SK-N-SH treated with all-trans-retinoic acid at 6 μM for 48 hours (cell line): ENCODE results near the gene WDR88.

ENCODE experiments used
- ATAC-seq: fragments of 200-7000 bp; cut with Tn5 transposase; 3 replicates; pipeline ENCODE4 v1.9.1; 2020; ENCODE audit warnings: mild to moderate bottlenecking, moderate library complexity
- CSDC2 ChIP-seq: fragments of 250-450 bp; sonication (Bioruptor Pico); IDR thresholded peaks from 2 replicates; pipeline ENCODE4 v1.5.0; 2020; ENCODE audit warnings: mild to moderate bottlenecking, moderate library complexity
- ESRRG ChIP-seq: fragments of 250-450 bp; sonication (Bioruptor Pico); IDR thresholded peaks from 2 replicates; pipeline ENCODE4 v1.6.1; 2021; ENCODE audit warnings: mild to moderate bottlenecking
- GLIS3 ChIP-seq: fragments of 250-450 bp; sonication (Bioruptor Pico); IDR thresholded peaks from 2 replicates; pipeline ENCODE4 v1.5.0; 2020; ENCODE audit warnings: mild to moderate bottlenecking, moderate library complexity
- ISL1 ChIP-seq: fragments of 250-450 bp; sonication (Bioruptor Pico); IDR thresholded peaks from 2 replicates; pipeline ENCODE4 v2.1.2; 2022; ENCODE audit warnings: mild to moderate bottlenecking, moderate library complexity
- OSR1 ChIP-seq: fragments of 250-450 bp; sonication (Bioruptor Pico); IDR thresholded peaks from 2 replicates; pipeline ENCODE4 v1.8.0; 2022; ENCODE audit warnings: moderate library complexity, mild to moderate bottlenecking, inconsistent platforms
- PPARA ChIP-seq: fragments of 250-450 bp; sonication (Bioruptor Pico); IDR thresholded peaks from 2 replicates; pipeline ENCODE4 v1.5.0; 2020; ENCODE audit warnings: mild to moderate bottlenecking, borderline replicate concordance
- RARB ChIP-seq: fragments of 250-450 bp; sonication (Bioruptor Pico); IDR thresholded peaks from 2 replicates; pipeline ENCODE4 v1.8.0; 2021; ENCODE audit warnings: mild to moderate bottlenecking, moderate library complexity
- TCF4 ChIP-seq: fragments of 250-450 bp; sonication (Bioruptor Pico); IDR thresholded peaks from 2 replicates; pipeline ENCODE4 v1.8.0; 2021; ENCODE audit warnings: mild to moderate bottlenecking, moderate library complexity, borderline replicate concordance
- TOX ChIP-seq: fragments of 250-450 bp; sonication (Bioruptor Pico); IDR thresholded peaks from 2 replicates; pipeline ENCODE4 v1.8.0; 2021; ENCODE audit warnings: mild to moderate bottlenecking, moderate library complexity, borderline replicate concordance
- ZC3H10 ChIP-seq: fragments of 250-450 bp; sonication (Bioruptor Pico); IDR thresholded peaks from 2 replicates; pipeline ENCODE4 v1.5.1; 2021; ENCODE audit warnings: mild to moderate bottlenecking, moderate library complexity
- ZFP3 ChIP-seq: fragments of 250-450 bp; sonication (Bioruptor Pico); IDR thresholded peaks from 2 replicates; pipeline ENCODE4 v1.5.0; 2020; ENCODE audit warnings: mild to moderate bottlenecking, moderate library complexity
- ZFP30 ChIP-seq: fragments of 450-650 bp; formaldehyde crosslinking; IDR thresholded peaks from 2 replicates; pipeline ENCODE4 v1.5.0; 2022; ENCODE audit warnings: mild to moderate bottlenecking, moderate library complexity
- ZNF565 ChIP-seq: fragments of 450-650 bp; formaldehyde crosslinking; conservative IDR thresholded peaks from 2 replicates; pipeline ENCODE4 v1.5.0; 2020; ENCODE audit warnings: low read depth, mild to moderate bottlenecking, moderate library complexity
- ZNF70 ChIP-seq: fragments of 450-650 bp; formaldehyde crosslinking; IDR thresholded peaks from 2 replicates; pipeline ENCODE4 v1.5.0; 2020; ENCODE audit warnings: mild to moderate bottlenecking, moderate library complexity
- ZNF8 ChIP-seq: fragments of 450-650 bp; formaldehyde crosslinking; IDR thresholded peaks from 2 replicates; pipeline ENCODE4 v1.5.0; 2020; ENCODE audit warnings: mild to moderate bottlenecking, moderate library complexity
- TF ChIP-seq, protein P1 (sequence below): fragments of 250-450 bp; sonication (Bioruptor Pico); IDR thresholded peaks from 2 replicates; pipeline ENCODE4 v1.8.0; 2021; ENCODE audit warnings: low read depth, mild to moderate bottlenecking, moderate library complexity, borderline replicate concordance
- TF ChIP-seq, protein P2 (sequence below): fragments of 250-450 bp; sonication (Bioruptor Pico); IDR thresholded peaks from 2 replicates; pipeline ENCODE4 v1.5.0; 2020; ENCODE audit warnings: mild to moderate bottlenecking, moderate library complexity
- TF ChIP-seq, protein P3 (sequence below): fragments of 250-450 bp; sonication (Bioruptor Pico); IDR thresholded peaks from 2 replicates; pipeline ENCODE4 v1.5.1; 2021; ENCODE audit warnings: mild to moderate bottlenecking, moderate library complexity
- TF ChIP-seq, protein P4 (sequence below): fragments of 250-450 bp; sonication (Bioruptor Pico); IDR thresholded peaks from 2 replicates; pipeline ENCODE4 v1.8.0; 2020; ENCODE audit warnings: mild to moderate bottlenecking, moderate library complexity, borderline replicate concordance
- TF ChIP-seq, protein P5 (sequence below): fragments of 250-450 bp; sonication (Bioruptor Pico); IDR thresholded peaks from 2 replicates; pipeline ENCODE4 v1.5.1; 2020; ENCODE audit warnings: low read depth, mild to moderate bottlenecking, moderate library complexity

The WDR88 gene

DNA sequence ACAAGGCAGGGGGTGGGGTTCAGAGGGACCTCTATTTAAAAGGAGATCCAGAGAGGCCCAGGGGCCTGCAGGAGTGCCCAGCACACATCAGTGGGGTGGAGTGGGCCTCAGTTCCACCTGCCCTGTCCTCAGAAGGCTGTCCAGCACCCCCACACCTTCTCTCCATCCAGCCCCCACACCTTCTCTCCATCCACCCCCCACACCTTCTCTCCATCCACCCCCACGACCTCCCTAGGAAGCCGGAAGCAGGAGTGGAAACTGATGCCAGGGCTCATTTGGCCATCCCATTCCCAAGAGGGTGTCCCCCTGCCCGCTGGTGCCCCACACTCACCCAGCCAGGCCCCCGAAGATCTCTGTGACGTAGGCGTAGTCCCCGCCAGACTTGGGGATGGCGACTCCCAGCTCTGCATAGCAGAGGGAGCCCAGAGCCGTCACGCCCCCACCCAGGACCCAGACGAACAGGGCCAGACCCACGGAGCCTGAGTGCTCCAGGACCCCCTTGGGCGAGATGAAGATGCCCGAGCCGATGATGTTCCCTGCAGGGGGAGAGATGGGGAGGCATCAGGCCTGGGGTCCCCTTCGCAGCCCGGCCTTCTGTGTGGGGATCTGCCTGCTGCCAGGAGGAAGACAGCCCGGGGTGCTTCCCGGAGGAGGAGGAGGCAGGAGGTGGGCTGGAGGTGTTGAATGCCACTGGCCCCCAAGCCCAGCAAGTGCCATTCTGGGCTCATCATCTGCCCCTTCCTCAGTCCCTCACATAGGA lies 83.7 kb downstream of the WDR88 start (continued):
- TF ChIP-seq ZFP30 (CRISPR knock-in tag) (no peak), RARB (no peak)
- TF ChIP-seq, all 23 proteins: peak for 0

DNA sequence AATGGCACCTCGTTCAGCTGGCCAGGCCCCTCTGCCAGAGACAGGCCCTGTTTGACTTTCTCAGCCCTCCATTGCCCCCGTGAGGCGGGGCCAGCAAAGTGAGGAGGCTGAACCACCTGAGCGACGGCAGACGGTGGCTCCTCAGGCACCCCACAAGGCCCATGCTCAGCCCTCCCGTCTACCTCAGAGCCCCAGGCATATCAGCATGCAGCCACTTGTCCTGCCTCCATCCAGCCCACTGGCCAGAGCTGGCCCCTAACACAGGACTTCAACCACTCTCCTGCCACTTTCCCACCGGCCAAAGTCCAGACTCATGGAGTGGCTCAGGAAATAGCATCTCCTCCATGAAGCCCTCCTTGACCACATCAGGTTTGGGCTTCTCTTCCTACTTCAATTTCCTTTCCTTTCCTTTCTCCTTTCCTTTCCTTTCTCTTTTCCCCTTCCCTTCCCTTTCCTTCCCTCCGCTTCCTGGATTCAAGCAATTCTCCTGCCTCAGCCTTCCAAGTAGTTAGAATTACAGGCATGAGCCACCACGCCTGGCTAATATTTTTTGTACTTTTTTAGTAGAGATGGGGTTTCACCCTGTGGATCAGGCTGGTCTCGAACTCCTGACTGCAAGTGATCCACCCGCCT lies 84.4 kb downstream of the WDR88 start:
- no peak for TF ChIP-seq TCF4 (CRISPR knock-in tag)
- TF ChIP-seq, protein P1, sequence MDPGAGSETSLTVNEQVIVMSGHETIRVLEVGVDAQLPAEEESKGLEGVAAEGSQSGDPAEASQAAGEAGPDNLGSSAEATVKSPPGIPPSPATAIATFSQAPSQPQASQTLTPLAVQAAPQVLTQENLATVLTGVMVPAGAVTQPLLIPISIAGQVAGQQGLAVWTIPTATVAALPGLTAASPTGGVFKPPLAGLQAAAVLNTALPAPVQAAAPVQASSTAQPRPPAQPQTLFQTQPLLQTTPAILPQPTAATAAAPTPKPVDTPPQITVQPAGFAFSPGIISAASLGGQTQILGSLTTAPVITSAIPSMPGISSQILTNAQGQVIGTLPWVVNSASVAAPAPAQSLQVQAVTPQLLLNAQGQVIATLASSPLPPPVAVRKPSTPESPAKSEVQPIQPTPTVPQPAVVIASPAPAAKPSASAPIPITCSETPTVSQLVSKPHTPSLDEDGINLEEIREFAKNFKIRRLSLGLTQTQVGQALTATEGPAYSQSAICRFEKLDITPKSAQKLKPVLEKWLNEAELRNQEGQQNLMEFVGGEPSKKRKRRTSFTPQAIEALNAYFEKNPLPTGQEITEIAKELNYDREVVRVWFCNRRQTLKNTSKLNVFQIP = no peak
- TF ChIP-seq OSR1 (CRISPR knock-in tag) = no peak
- no peak for TF ChIP-seq ZNF8 (CRISPR knock-in tag)
- TF ChIP-seq ZFP3 (CRISPR knock-in tag) = no peak
- no peak for TF ChIP-seq ZFP30 (CRISPR knock-in tag)
- no peak for TF ChIP-seq CSDC2 (CRISPR knock-in tag)
- TF ChIP-seq, protein P2, sequence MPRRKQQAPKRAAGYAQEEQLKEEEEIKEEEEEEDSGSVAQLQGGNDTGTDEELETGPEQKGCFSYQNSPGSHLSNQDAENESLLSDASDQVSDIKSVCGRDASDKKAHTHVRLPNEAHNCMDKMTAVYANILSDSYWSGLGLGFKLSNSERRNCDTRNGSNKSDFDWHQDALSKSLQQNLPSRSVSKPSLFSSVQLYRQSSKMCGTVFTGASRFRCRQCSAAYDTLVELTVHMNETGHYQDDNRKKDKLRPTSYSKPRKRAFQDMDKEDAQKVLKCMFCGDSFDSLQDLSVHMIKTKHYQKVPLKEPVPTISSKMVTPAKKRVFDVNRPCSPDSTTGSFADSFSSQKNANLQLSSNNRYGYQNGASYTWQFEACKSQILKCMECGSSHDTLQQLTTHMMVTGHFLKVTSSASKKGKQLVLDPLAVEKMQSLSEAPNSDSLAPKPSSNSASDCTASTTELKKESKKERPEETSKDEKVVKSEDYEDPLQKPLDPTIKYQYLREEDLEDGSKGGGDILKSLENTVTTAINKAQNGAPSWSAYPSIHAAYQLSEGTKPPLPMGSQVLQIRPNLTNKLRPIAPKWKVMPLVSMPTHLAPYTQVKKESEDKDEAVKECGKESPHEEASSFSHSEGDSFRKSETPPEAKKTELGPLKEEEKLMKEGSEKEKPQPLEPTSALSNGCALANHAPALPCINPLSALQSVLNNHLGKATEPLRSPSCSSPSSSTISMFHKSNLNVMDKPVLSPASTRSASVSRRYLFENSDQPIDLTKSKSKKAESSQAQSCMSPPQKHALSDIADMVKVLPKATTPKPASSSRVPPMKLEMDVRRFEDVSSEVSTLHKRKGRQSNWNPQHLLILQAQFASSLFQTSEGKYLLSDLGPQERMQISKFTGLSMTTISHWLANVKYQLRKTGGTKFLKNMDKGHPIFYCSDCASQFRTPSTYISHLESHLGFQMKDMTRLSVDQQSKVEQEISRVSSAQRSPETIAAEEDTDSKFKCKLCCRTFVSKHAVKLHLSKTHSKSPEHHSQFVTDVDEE (CRISPR knock-in tag) = no peak
- TF ChIP-seq ZC3H10 (CRISPR knock-in tag) = no peak
- TF ChIP-seq GLIS3 (CRISPR knock-in tag) = no peak
- TF ChIP-seq ZNF70 (CRISPR knock-in tag) = no peak
- TF ChIP-seq, protein P3, sequence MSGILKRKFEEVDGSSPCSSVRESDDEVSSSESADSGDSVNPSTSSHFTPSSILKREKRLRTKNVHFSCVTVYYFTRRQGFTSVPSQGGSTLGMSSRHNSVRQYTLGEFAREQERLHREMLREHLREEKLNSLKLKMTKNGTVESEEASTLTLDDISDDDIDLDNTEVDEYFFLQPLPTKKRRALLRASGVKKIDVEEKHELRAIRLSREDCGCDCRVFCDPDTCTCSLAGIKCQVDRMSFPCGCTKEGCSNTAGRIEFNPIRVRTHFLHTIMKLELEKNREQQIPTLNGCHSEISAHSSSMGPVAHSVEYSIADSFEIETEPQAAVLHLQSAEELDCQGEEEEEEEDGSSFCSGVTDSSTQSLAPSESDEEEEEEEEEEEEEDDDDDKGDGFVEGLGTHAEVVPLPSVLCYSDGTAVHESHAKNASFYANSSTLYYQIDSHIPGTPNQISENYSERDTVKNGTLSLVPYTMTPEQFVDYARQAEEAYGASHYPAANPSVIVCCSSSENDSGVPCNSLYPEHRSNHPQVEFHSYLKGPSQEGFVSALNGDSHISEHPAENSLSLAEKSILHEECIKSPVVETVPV (CRISPR knock-in tag) = no peak
- TF ChIP-seq ZNF565 = no peak
- no peak for TF ChIP-seq RARB
- ATAC-seq = no peak

DNA sequence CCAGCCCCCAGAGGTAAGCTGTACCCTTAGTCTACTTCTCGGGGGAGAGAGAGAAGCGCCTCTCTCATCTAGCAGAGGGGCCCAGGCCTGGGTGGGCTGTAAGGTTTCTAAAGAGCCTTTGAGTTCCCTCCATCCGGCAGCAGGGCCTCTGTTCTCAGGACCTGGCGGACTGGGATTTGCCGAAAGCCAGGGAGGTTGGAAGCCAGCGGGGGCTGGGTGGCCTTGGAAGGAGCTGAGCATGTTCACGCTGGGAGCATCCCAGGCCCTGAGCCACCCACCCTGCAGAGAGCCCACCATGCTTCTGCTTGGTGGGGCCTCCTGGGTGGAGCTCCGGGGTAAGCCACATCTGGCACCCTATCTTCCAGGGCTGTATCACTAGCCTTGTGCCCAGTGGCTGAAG lies 86.0 kb downstream of the WDR88 start:
- ATAC-seq = no peak
- TF ChIP-seq OSR1 (CRISPR knock-in tag) = no peak
- TF ChIP-seq, protein P4, sequence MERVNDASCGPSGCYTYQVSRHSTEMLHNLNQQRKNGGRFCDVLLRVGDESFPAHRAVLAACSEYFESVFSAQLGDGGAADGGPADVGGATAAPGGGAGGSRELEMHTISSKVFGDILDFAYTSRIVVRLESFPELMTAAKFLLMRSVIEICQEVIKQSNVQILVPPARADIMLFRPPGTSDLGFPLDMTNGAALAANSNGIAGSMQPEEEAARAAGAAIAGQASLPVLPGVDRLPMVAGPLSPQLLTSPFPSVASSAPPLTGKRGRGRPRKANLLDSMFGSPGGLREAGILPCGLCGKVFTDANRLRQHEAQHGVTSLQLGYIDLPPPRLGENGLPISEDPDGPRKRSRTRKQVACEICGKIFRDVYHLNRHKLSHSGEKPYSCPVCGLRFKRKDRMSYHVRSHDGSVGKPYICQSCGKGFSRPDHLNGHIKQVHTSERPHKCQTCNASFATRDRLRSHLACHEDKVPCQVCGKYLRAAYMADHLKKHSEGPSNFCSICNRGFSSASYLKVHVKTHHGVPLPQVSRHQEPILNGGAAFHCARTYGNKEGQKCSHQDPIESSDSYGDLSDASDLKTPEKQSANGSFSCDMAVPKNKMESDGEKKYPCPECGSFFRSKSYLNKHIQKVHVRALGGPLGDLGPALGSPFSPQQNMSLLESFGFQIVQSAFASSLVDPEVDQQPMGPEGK (CRISPR knock-in tag) = no peak
- no peak for TF ChIP-seq ZNF565
- TF ChIP-seq, protein P1 = no peak
- no peak for TF ChIP-seq ISL1
- TF ChIP-seq, protein P5, sequence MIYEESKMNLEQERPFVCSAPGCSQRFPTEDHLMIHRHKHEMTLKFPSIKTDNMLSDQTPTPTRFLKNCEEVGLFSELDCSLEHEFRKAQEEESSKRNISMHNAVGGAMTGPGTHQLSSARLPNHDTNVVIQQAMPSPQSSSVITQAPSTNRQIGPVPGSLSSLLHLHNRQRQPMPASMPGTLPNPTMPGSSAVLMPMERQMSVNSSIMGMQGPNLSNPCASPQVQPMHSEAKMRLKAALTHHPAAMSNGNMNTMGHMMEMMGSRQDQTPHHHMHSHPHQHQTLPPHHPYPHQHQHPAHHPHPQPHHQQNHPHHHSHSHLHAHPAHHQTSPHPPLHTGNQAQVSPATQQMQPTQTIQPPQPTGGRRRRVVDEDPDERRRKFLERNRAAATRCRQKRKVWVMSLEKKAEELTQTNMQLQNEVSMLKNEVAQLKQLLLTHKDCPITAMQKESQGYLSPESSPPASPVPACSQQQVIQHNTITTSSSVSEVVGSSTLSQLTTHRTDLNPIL (CRISPR knock-in tag) = no peak
- no peak for TF ChIP-seq ZFP3 (CRISPR knock-in tag)
- TF ChIP-seq PPARA (CRISPR knock-in tag) = no peak
- no peak for TF ChIP-seq ZFP30 (CRISPR knock-in tag)
- TF ChIP-seq TOX = no peak
- no peak for TF ChIP-seq ESRRG
- no peak for TF ChIP-seq TCF4 (CRISPR knock-in tag)
- TF ChIP-seq CSDC2 (CRISPR knock-in tag) = no peak
- TF ChIP-seq RARB = no peak
- no peak for TF ChIP-seq ZNF8 (CRISPR knock-in tag)
- TF ChIP-seq GLIS3 (CRISPR knock-in tag) = no peak
- TF ChIP-seq, protein P2 (CRISPR knock-in tag) = no peak
